HUES64 (cell line): ENCODE data around the gene GALNT13. TPM values are rescaled to one million over a fixed set of nuclear protein-coding genes. Genes with fewer than 3 reads are reported as not detected.

Source experiments
- H3K27ac ChIP-seq: 2 replicates; pipeline ENCODE4 v1.7.0; 2013; ENCODE audit warnings: low read depth, low read length, inconsistent platforms
- H3K27me3 ChIP-seq: 2 replicates; pipeline ENCODE4 v1.6.1; 2013; ENCODE audit warnings: mild to moderate bottlenecking, low read length; ENCODE audit not compliant: insufficient read depth
- H3K36me3 ChIP-seq: 2 replicates; pipeline ENCODE4 v1.6.1; 2013; ENCODE audit warnings: mild to moderate bottlenecking, low read length; ENCODE audit not compliant: insufficient read depth
- H3K4me1 ChIP-seq: 2 replicates; pipeline ENCODE4 v1.6.1; 2013; ENCODE audit warnings: mild to moderate bottlenecking, low read length, moderate library complexity; ENCODE audit not compliant: insufficient read depth
- H3K4me3 ChIP-seq: 2 replicates; pipeline ENCODE4 v1.5.1; 2013; ENCODE audit warnings: mild to moderate bottlenecking, low read length, moderate library complexity
- H3K9ac ChIP-seq: 2 replicates; pipeline ENCODE4 v1.6.1; 2013; ENCODE audit warnings: mild to moderate bottlenecking, low read depth, low read length
- H3K9me3 ChIP-seq: 2 replicates; pipeline ENCODE4 v1.6.1; 2013; ENCODE audit warnings: low read depth, low read length; ENCODE audit not compliant: insufficient read depth
- WGBS: fragments of 150-250, 120-280 bp; methylation state at CpG from one replicate; pipeline ENCODE4 v1.1.7; 2013; ENCODE audit warnings: missing lambda C conversion rate; 5-methylcytosine and 5-hydroxymethylcytosine counted together
- polyA plus RNA-seq, 2 experiments: library from polyadenylated mRNA; stranded (reverse); fragments of 50-300 nt; gene quantifications; one replicate each; pipeline ENCODE4 v1.2.3, GENCODE V29; 2013

Gene GALNT13
- polyA plus RNA-seq (2013, experiment 1 of 2) = 4.4 TPM
- polyA plus RNA-seq (2013, experiment 2 of 2) = 5.1 TPM

- peaks cover 12% of the 10 kb centered on the region for H3K4me1 ChIP-seq
- H3K27ac ChIP-seq = no peak within 1 kb of the TSS; the same call in 1 of the 2 replicates
- no peaks in the 10 kb centered on the region for H3K36me3 ChIP-seq
- peak within 1 kb of the TSS; percentile 70 for H3K4me3 ChIP-seq
- peak within 1 kb of the TSS; percentile 75 for H3K9ac ChIP-seq
- no peaks in the 10 kb centered on the region for H3K9me3 ChIP-seq
- peaks cover 49% of the 10 kb centered on the region for H3K27me3 ChIP-seq
- WGBS = under 1% methylated on average over 93 of the region's 93 CpGs
Measured at GRCh38 chr2:153871231-153872221, at the start of gene GALNT13. GALNT13 (plus strand) TSS chr2:153871922.

DNA sequence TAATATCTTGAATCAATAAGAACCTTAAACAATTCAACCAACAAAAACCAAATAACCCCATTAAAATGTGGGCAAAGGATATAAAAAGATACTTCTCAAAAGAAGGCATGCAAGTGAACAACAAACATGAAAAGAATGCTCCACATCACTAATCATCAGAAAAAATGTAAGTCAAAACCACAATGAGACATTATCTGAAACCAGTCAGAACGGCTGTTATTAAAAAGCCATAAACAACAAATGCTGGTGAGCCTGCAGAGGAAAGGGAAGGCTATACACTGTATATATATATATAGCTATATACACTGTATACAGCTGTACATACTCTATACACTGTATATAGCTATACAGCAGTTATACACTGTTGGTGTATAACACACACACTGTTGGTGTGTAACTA, 47.8 kb upstream of the GALNT13 start:
- WGBS = no CpG with 5 or more reads among the region's 1 CpG
- Histone ChIP-seq H3K27ac (no peak overlapping the region), H3K9ac (no peak overlapping the region), H3K4me1 (no peaks in the 10 kb centered on the region), H3K36me3 (no peaks in the 10 kb centered on the region), H3K27me3 (no peaks in the 10 kb centered on the region), H3K9me3 (0 out of 2 replicates have a peak, but pooled peaks cover under 1% of the 10 kb centered on the region), H3K4me3 (no peak overlapping the region)

GRCh38 chr2:153828335-153828734, 43.4 kb upstream of the GALNT13 start:
- WGBS = 91% methylated on average over 6 of the region's 6 CpGs
- Histone ChIP-seq H3K27me3 (no peaks in the 10 kb centered on the region), H3K4me1 (no peaks in the 10 kb centered on the region)

DNA sequence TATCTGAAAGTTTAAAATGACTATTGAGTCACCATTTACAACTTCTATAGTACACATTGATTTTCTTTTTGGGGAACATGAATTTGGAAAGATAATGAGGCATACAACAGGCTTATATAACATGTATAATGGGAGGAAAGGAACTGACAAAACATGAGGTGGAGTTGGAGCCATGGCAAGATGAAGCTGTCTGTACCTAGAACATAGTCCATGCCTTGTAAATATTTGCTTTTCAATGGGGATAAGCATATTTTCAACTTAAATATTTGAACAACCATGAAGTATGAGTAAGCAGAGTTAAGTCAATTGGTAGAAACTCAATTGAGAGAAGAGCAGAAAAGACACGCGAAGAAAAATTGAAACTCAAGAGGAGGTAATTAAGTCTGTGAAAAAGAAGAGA, 37.1 kb upstream of the GALNT13 start:
- 98% methylated on average over 2 of the region's 2 CpGs for WGBS
- no peaks in the 10 kb centered on the region for H3K4me1 ChIP-seq

More at GRCh38 chr2:153828335-153828734, 43.4 kb upstream of the GALNT13 start:
- no peak overlapping the region for H3K27ac ChIP-seq
- H3K36me3 ChIP-seq = no peaks in the 10 kb centered on the region
- no peak overlapping the region for H3K9ac ChIP-seq
- no peak overlapping the region for H3K4me3 ChIP-seq
- H3K9me3 ChIP-seq = 0 out of 2 replicates have a peak, but pooled peaks cover 2% of the 10 kb centered on the region

DNA sequence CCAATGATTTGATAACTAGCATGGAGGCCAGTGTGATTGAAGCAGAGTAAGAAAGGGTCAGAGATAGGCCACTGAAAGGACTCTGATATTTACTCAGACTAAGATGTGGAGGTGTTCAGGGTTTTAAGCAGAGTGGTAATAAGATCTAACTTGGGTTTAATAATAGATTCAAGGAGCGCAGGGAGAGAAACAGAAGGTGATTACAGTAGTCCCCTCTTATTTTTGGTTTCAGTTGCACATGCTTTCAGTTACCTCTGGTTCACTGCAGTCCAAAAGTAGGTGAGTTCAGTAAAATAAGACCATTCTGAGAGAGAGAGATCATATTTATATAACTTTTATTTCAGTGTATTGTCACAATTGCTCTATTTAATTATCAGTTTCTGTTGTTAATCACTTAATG, 13.5 kb upstream of the GALNT13 start:
- Histone ChIP-seq H3K27ac (no peak overlapping the region), H3K9ac (no peak overlapping the region), H3K36me3 (no peaks in the 10 kb centered on the region), H3K27me3 (no peaks in the 10 kb centered on the region), H3K4me3 (no peak overlapping the region), H3K9me3 (no peaks in the 10 kb centered on the region), H3K4me1 (no peaks in the 10 kb centered on the region)
- 96% methylated on average over 1 of the region's 1 CpG for WGBS

More for the DNA sequence above, 37.1 kb upstream of the GALNT13 start:
- Histone ChIP-seq H3K27me3 (no peaks in the 10 kb centered on the region), H3K27ac (no peak overlapping the region), H3K9me3 (no peaks in the 10 kb centered on the region), H3K9ac (no peak overlapping the region), H3K4me3 (no peak overlapping the region), H3K36me3 (no peaks in the 10 kb centered on the region)

DNA sequence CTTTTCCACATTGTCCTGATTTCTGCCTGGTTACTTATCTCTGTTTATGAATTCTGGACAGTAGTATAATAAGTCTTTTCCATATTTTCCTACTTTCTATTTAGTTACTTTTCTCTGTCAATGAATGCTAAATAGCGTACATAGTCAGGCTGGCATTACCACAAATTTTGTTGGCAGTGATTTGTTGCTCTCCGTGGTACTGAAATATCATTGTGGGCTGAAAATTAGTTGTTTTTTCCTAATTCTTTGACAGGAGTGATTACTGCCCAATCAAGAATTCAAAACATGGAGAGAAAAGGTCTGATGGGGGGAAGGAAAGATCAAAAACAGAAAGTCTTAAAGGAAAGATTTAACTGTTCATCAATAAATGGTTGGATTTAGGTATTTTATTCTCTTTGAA, 7.7 kb upstream of the GALNT13 start:
- Histone ChIP-seq H3K9ac (no peak overlapping the region), H3K36me3 (no peaks in the 10 kb centered on the region), H3K4me3 (no peak overlapping the region), H3K27ac (no peak overlapping the region), H3K9me3 (no peaks in the 10 kb centered on the region), H3K27me3 (no peaks in the 10 kb centered on the region), H3K4me1 (no peaks in the 10 kb centered on the region)
- WGBS = 29% methylated on average over 2 of the region's 2 CpGs

GRCh38 chr2:153866595-153866994, 5.1 kb upstream of the GALNT13 start:
- H3K27me3 ChIP-seq = peaks cover 11% of the 10 kb centered on the region; the same call in 1 of the 2 replicates
- H3K9ac ChIP-seq = no peak overlapping the region
- no peak overlapping the region for H3K27ac ChIP-seq
- H3K4me1 ChIP-seq = peaks cover 4% of the 10 kb centered on the region; the same call in 1 of the 2 replicates
- no peaks in the 10 kb centered on the region for H3K36me3 ChIP-seq
- no peak overlapping the region for H3K4me3 ChIP-seq
- no peaks in the 10 kb centered on the region for H3K9me3 ChIP-seq

- peaks cover 12% of the 10 kb centered on the region for H3K4me1 ChIP-seq
- H3K9me3 ChIP-seq = no peaks in the 10 kb centered on the region
- H3K27me3 ChIP-seq = peaks cover 43% of the 10 kb centered on the region
- H3K27ac ChIP-seq = no peak overlapping the region
- no peak overlapping the region for H3K9ac ChIP-seq
- no peak overlapping the region; the same call in 1 of the 2 replicates for H3K4me3 ChIP-seq
- H3K36me3 ChIP-seq = no peaks in the 10 kb centered on the region
- 67% methylated on average over 1 of the region's 3 CpGs for WGBS
Measured at GRCh38 chr2:153870308-153870707, 1.4 kb upstream of the GALNT13 start.

DNA sequence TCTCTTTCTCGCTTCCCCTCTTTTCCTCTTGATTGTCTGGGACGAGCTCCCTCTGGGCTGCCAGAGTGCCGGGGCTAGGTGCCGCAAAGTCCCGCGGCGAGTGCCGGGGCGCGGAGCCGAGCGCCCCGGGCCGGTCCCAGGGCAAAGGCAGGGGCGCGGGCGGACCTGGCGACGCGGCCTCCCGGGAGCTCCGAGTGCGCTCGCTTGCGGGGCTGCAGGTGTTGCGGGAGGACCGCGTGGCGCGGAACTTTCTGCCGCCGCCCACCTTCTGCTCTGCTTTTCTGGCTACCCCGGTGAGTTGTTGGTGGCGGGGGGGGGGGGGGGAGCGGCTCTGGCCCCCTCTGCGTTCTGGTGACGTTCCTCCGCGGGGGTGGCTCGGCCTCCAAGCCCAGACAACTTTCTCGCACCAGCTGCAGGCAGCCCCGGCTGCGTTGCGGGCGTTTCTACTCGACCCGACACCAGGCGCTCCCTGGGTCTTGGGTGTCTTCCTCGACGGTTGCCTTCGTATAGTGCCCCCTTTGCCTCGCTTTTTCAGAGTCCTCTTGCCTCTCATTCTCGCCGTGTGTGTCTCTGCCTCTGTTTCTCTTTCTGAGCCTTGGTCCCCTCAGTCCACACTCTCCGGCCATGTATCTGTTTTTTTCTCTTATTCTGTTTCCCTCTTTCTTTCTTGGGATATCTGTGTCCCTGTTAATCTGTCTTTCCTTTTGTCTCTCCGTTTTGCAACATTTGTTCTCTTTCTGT, 759 bp downstream of the GALNT13 start:
- H3K9me3 ChIP-seq = no peaks in the 10 kb centered on the region
- H3K4me1 ChIP-seq = peaks cover 12% of the 10 kb centered on the region
- H3K27me3 ChIP-seq = peaks cover 49% of the 10 kb centered on the region
- H3K4me3 ChIP-seq = peak overlapping the region; percentile 70
- WGBS = under 1% methylated on average over 56 of the region's 56 CpGs
- H3K36me3 ChIP-seq = no peaks in the 10 kb centered on the region
- no peak overlapping the region for H3K27ac ChIP-seq
- H3K9ac ChIP-seq = peak overlapping the region; percentile 68

GRCh38 chr2:153873052-153874048, 1.6 kb downstream of the GALNT13 start:
- H3K27me3 ChIP-seq = peaks cover 49% of the 10 kb centered on the region
- H3K4me3 ChIP-seq = peak overlapping the region; percentile 70
- peaks cover 12% of the 10 kb centered on the region for H3K4me1 ChIP-seq
- no peaks in the 10 kb centered on the region for H3K36me3 ChIP-seq
- H3K9me3 ChIP-seq = no peaks in the 10 kb centered on the region
- H3K9ac ChIP-seq = no peak overlapping the region
- 4% methylated on average over 36 of the region's 36 CpGs for WGBS
- no peak overlapping the region for H3K27ac ChIP-seq
